GM18499 (cell line): ENCODE results near the gene CLDN34.

Experiments used
- ATAC-seq: cut with Tn5 transposase; IDR thresholded peaks from one replicate; pipeline ENCODE4 v1.9.1; 2021; ENCODE audit warnings: moderate number of reproducible peaks; ENCODE audit not compliant: insufficient read depth, unreplicated experiment

CLDN34 gene

GRCh38 chrX:9966775-9967408 lies at the start of gene CLDN34:
Gene CLDN34 (plus strand): TSS chrX:9967358. CDS start chrX:9967358, 0 bp downstream.
- no peak for ATAC-seq

GRCh38 chrX:9917861-9918260 lies 49.3 kb upstream of the CLDN34 start:
- no peak for ATAC-seq

- no peak for ATAC-seq
Measured at GRCh38 chrX:9919632-9920172, 47.5 kb upstream of the CLDN34 start.

- ATAC-seq = no peak
Measured at GRCh38 chrX:9921407-9921806, 45.8 kb upstream of the CLDN34 start.

GRCh38 chrX:9923357-9923756 lies 43.8 kb upstream of the CLDN34 start:
- no peak for ATAC-seq

- no peak for ATAC-seq
Measured at GRCh38 chrX:9926002-9926401, 41.2 kb upstream of the CLDN34 start.

GRCh38 chrX:9927698-9928482 lies 39.3 kb upstream of the CLDN34 start:
- no peak for ATAC-seq

- ATAC-seq = no peak
Measured at GRCh38 chrX:9935436-9935835, 31.7 kb upstream of the CLDN34 start.

- ATAC-seq = no peak
Measured at GRCh38 chrX:9937761-9938160, 29.4 kb upstream of the CLDN34 start.

GRCh38 chrX:9938516-9938915 lies 28.6 kb upstream of the CLDN34 start:
- no peak for ATAC-seq

- no peak for ATAC-seq
Measured at GRCh38 chrX:9940421-9940820, 26.7 kb upstream of the CLDN34 start.

GRCh38 chrX:9942086-9942485 lies 25.1 kb upstream of the CLDN34 start:
- ATAC-seq = peak; percentile 77

- no peak for ATAC-seq
Measured at GRCh38 chrX:9943420-9943819, 23.7 kb upstream of the CLDN34 start.

- ATAC-seq = no peak
Measured at GRCh38 chrX:9947131-9947794, 19.9 kb upstream of the CLDN34 start.

GRCh38 chrX:9948406-9948805 lies 18.8 kb upstream of the CLDN34 start:
- no peak for ATAC-seq

GRCh38 chrX:9952300-9952699 lies 14.9 kb upstream of the CLDN34 start:
- ATAC-seq = no peak

- ATAC-seq = no peak
Measured at GRCh38 chrX:9953396-9953795, 13.8 kb upstream of the CLDN34 start.

- ATAC-seq = no peak
Measured at GRCh38 chrX:9955506-9955905, 11.7 kb upstream of the CLDN34 start.

- no peak for ATAC-seq
Measured at GRCh38 chrX:9957743-9958142, 9.4 kb upstream of the CLDN34 start.

- no peak for ATAC-seq
Measured at GRCh38 chrX:9958183-9958582, 9.0 kb upstream of the CLDN34 start.

- ATAC-seq = no peak
Measured at GRCh38 chrX:9961750-9962149, 5.4 kb upstream of the CLDN34 start.
